ENCODE measurements around the gene KCNAB1.

The KCNAB1 gene

GRCh38 chr3:156366559-156366958 lies 246.2 kb downstream of the KCNAB1 start:
- no peak for TF ChIP-seq CTCF (IDR thresholded peaks at IDR 0.05)

- TF ChIP-seq CTCF (IDR thresholded peaks at IDR 0.05), result no peak
Observed at GRCh38 chr3:156368189-156368588, 247.8 kb downstream of the KCNAB1 start.

- no peak for TF ChIP-seq CTCF (IDR thresholded peaks at IDR 0.05)
Observed at GRCh38 chr3:156371701-156372100, 251.3 kb downstream of the KCNAB1 start.

- no peak for TF ChIP-seq CTCF (IDR thresholded peaks at IDR 0.05)
Observed at GRCh38 chr3:156373095-156373494, 252.7 kb downstream of the KCNAB1 start.

GRCh38 chr3:156373654-156374053 lies 253.3 kb downstream of the KCNAB1 start:
- TF ChIP-seq CTCF (IDR thresholded peaks at IDR 0.05), result no peak

GRCh38 chr3:156376199-156376598 lies 255.8 kb downstream of the KCNAB1 start:
- TF ChIP-seq CTCF (IDR thresholded peaks at IDR 0.05), result no peak

- no peak for TF ChIP-seq CTCF (IDR thresholded peaks at IDR 0.05)
Observed at GRCh38 chr3:156377266-156377665, 256.9 kb downstream of the KCNAB1 start.

GRCh38 chr3:156377718-156378117 lies 257.3 kb downstream of the KCNAB1 start:
- no peak for TF ChIP-seq CTCF (IDR thresholded peaks at IDR 0.05)
